H9 (cell line): ENCODE results near the gene PLA2R1. TPM values are rescaled to one million over a fixed set of nuclear protein-coding genes. Genes with fewer than 3 reads are reported as not detected.

Experiments used
- DNase-seq: peaks from one replicate; pipeline ENCODE4 v3.0.0-alpha.2; 2017
- H2AFZ ChIP-seq: one replicate; pipeline ENCODE4 v1.6.1; 2013; ENCODE audit warnings: mild to moderate bottlenecking, low read length, control low read depth, moderate library complexity
- H2AK5ac ChIP-seq: 2 replicates; pipeline ENCODE4 v1.6.1; 2013; ENCODE audit warnings: low read length, control low read depth, mixed read lengths; ENCODE audit not compliant: insufficient read length
- H2BK120ac ChIP-seq: one replicate; pipeline ENCODE4 v1.6.1; 2013; ENCODE audit warnings: low read depth, mild to moderate bottlenecking, low read length, control low read depth, inconsistent platforms; ENCODE audit not compliant: poor library complexity, severe bottlenecking
- H2BK12ac ChIP-seq: 2 replicates; pipeline ENCODE4 v1.6.1; 2013; ENCODE audit warnings: low read length, control low read depth, mixed read lengths, low read depth; ENCODE audit not compliant: insufficient read length
- H2BK15ac ChIP-seq: 2 replicates; pipeline ENCODE4 v1.6.1; 2013; ENCODE audit warnings: low read depth, low read length, control low read depth
- H2BK20ac ChIP-seq: one replicate; pipeline ENCODE4 v1.6.1; 2013; ENCODE audit warnings: low read depth, mild to moderate bottlenecking, low read length, control low read depth, inconsistent platforms; ENCODE audit not compliant: poor library complexity, severe bottlenecking
- H2BK5ac ChIP-seq: 2 replicates; pipeline ENCODE4 v1.6.1; 2013; ENCODE audit warnings: low read length, control low read depth, mixed read lengths; ENCODE audit not compliant: insufficient read length
- H3K14ac ChIP-seq: 2 replicates; pipeline ENCODE4 v1.6.1; 2013; ENCODE audit warnings: low read length, control low read depth; ENCODE audit not compliant: insufficient read depth
- H3K18ac ChIP-seq: 2 replicates; pipeline ENCODE4 v1.6.1; 2013; ENCODE audit warnings: low read depth, mild to moderate bottlenecking, mixed read lengths, low read length, control low read depth; ENCODE audit not compliant: insufficient read length
- H3K23ac ChIP-seq: 2 replicates; pipeline ENCODE4 v1.6.1; 2013; ENCODE audit warnings: low read length, control low read depth, mixed read lengths, low read depth; ENCODE audit not compliant: insufficient read length
- H3K23me2 ChIP-seq: 2 replicates; pipeline ENCODE4 v1.6.1; 2013; ENCODE audit warnings: low read depth, mild to moderate bottlenecking, mixed read lengths, low read length, control low read depth; ENCODE audit not compliant: insufficient read length, poor library complexity, severe bottlenecking
- H3K27ac ChIP-seq: 2 replicates; pipeline ENCODE4 v1.5.1; 2013; ENCODE audit warnings: low read length, control low read depth, mixed read lengths, low read depth; ENCODE audit not compliant: insufficient read length
- H3K27me3 ChIP-seq: 2 replicates; pipeline ENCODE4 v1.6.1; 2013; ENCODE audit warnings: low read length, control low read depth, inconsistent platforms; ENCODE audit not compliant: insufficient read depth
- H3K4ac ChIP-seq: 2 replicates; pipeline ENCODE4 v1.6.1; 2013; ENCODE audit warnings: low read depth, mild to moderate bottlenecking, control low read depth, inconsistent platforms, low read length, moderate library complexity
- H3K4me1 ChIP-seq: 2 replicates; pipeline ENCODE4 v1.6.1; 2013; ENCODE audit warnings: low read length, control low read depth, inconsistent platforms; ENCODE audit not compliant: insufficient read depth
- H3K4me2 ChIP-seq: 2 replicates; pipeline ENCODE4 v1.6.1; 2013; ENCODE audit warnings: low read length, control low read depth, mixed read lengths; ENCODE audit not compliant: insufficient read length, insufficient read depth
- H3K56ac ChIP-seq: 2 replicates; pipeline ENCODE4 v1.6.1; 2013; ENCODE audit warnings: low read depth, mild to moderate bottlenecking, mixed read lengths, low read length, control low read depth; ENCODE audit not compliant: insufficient read length
- H3K79me1 ChIP-seq: 2 replicates; pipeline ENCODE4 v1.6.1; 2013; ENCODE audit warnings: low read depth, mild to moderate bottlenecking, moderate library complexity, low read length, control low read depth, inconsistent platforms; ENCODE audit not compliant: insufficient read depth, poor library complexity, severe bottlenecking
- H3K79me2 ChIP-seq: 2 replicates; pipeline ENCODE4 v1.6.1; 2013; ENCODE audit warnings: low read length, control low read depth, inconsistent platforms; ENCODE audit not compliant: insufficient read depth
- H3K9ac ChIP-seq: 2 replicates; pipeline ENCODE4 v1.6.1; 2013; ENCODE audit warnings: low read length, control low read depth, mixed read lengths; ENCODE audit not compliant: insufficient read length; ENCODE audit errors: extremely low read depth
- H3K9me3 ChIP-seq: one replicate; pipeline ENCODE4 v1.6.1; 2013; ENCODE audit warnings: low read depth, low read length, inconsistent platforms; ENCODE audit not compliant: control insufficient read depth
- H3T11ph ChIP-seq: one replicate; pipeline ENCODE4 v1.6.1; 2013; ENCODE audit warnings: mild to moderate bottlenecking, low read length, control low read depth, inconsistent platforms
- H4K20me1 ChIP-seq: one replicate; pipeline ENCODE4 v1.6.1; 2013; ENCODE audit not compliant: control insufficient read depth, insufficient read length, insufficient read depth
- H4K5ac ChIP-seq: 2 replicates; pipeline ENCODE4 v1.6.1; 2013; ENCODE audit warnings: low read depth, mild to moderate bottlenecking, mixed read lengths, low read length, control low read depth; ENCODE audit not compliant: insufficient read length
- H4K8ac ChIP-seq: replicated peaks from 2 replicates; pipeline ENCODE4 v1.6.1; 2013; ENCODE audit warnings: low read length, control low read depth, mixed read lengths, low read depth; ENCODE audit not compliant: insufficient read length
- H4K91ac ChIP-seq: 2 replicates; pipeline ENCODE4 v1.6.1; 2013; ENCODE audit warnings: low read depth, mild to moderate bottlenecking, moderate library complexity, mixed read lengths, low read length, control low read depth; ENCODE audit not compliant: insufficient read length
- H3K27ac Mint-ChIP-seq, 3 experiments: 2 replicates in 2 of 3; 3 replicates in 1 of 3; pipeline ENCODE4 v1.8.0; 2020 to 2021; ENCODE audit warnings: mixed read lengths in 3 of 3, mild to moderate bottlenecking in 1 of 3, moderate library complexity in 1 of 3
- H3K27me3 Mint-ChIP-seq: 2 replicates; pipeline ENCODE4 v1.8.0; 2021; ENCODE audit warnings: low read depth, mild to moderate bottlenecking, moderate library complexity, mixed read lengths
- H3K36me3 Mint-ChIP-seq, 3 experiments: 2 replicates in 2 of 3; 3 replicates in 1 of 3; pipeline ENCODE4 v1.8.0; 2020 to 2021; ENCODE audit warnings: low read depth in 3 of 3, mixed read lengths in 3 of 3; ENCODE audit not compliant: insufficient read depth in 1 of 3
- H3K4me1 Mint-ChIP-seq, 2 experiments: 2 replicates each; pipeline ENCODE4 v1.8.0; 2020; ENCODE audit warnings: mixed read lengths in 2 of 2
- H3K4me3 Mint-ChIP-seq, 2 experiments: 2 replicates in 1 of 2; 3 replicates in 1 of 2; pipeline ENCODE4 v1.8.0; 2020 to 2021; ENCODE audit warnings: mild to moderate bottlenecking in 2 of 2, mixed read lengths in 2 of 2, moderate library complexity in 1 of 2
- H3K9me3 Mint-ChIP-seq, 2 experiments: 2 replicates in 1 of 2; 3 replicates in 1 of 2; pipeline ENCODE4 v1.8.0; 2020; ENCODE audit warnings: mild to moderate bottlenecking in 2 of 2, mixed read lengths in 2 of 2, moderate library complexity in 1 of 2
- WGBS: extraction: QIAGEN DNeasy Blood & Tissue Kit; methylation state at CpG from one replicate; pipeline ENCODE4 v1.1.7; 2013; ENCODE audit warnings: missing lambda C conversion rate, low lambda C conversion rate, mixed read lengths; ENCODE audit not compliant: insufficient read length; ENCODE audit errors: extremely low coverage; 5-methylcytosine and 5-hydroxymethylcytosine counted together
- total RNA-seq: library from RNA; stranded (reverse); gene quantifications from 2 replicates; pipeline ENCODE4 v1.2.1, GENCODE V29; 2021
- TF ChIP-seq, protein P1 (sequence below): fragments of 200-600 bp; sonication (generic); conservative IDR thresholded peaks from 3 replicates; pipeline ENCODE4 v1.8.0; 2021; ENCODE audit warnings: antibody characterized with exemption, mild to moderate bottlenecking

PLA2R1 gene
- total RNA-seq, 1 experiment from 2014 or later = 0.83 TPM

DNA sequence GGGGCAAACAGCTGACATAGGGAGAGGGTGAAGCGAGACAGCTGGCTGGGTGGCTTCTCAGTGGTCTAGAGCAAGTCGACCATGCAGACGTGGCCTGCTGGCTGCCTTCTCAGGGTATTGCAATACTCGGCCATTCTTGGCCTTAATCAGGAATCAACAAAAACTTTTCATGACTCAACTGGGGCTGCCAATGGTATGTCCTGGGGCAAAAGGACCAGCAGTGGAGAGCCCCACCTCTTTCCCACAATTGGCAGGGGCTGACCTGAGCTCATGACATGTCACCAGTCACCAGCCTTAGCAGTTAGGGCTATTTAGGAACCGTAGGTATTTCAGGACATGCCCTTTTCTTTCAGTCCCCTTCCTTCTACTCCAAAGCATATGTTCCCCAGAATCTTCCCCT lies 19.1 kb downstream of the PLA2R1 start:
- TF ChIP-seq, protein P1, sequence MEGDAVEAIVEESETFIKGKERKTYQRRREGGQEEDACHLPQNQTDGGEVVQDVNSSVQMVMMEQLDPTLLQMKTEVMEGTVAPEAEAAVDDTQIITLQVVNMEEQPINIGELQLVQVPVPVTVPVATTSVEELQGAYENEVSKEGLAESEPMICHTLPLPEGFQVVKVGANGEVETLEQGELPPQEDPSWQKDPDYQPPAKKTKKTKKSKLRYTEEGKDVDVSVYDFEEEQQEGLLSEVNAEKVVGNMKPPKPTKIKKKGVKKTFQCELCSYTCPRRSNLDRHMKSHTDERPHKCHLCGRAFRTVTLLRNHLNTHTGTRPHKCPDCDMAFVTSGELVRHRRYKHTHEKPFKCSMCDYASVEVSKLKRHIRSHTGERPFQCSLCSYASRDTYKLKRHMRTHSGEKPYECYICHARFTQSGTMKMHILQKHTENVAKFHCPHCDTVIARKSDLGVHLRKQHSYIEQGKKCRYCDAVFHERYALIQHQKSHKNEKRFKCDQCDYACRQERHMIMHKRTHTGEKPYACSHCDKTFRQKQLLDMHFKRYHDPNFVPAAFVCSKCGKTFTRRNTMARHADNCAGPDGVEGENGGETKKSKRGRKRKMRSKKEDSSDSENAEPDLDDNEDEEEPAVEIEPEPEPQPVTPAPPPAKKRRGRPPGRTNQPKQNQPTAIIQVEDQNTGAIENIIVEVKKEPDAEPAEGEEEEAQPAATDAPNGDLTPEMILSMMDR = no peak
- Histone ChIP-seq H2AFZ (no peak overlapping the region), H3T11ph (no peak overlapping the region), H3K27ac (no peak overlapping the region), H3K9ac (no peak overlapping the region), H4K91ac (no peak overlapping the region), H3K79me1 (no peaks in the 10 kb centered on the region), H4K8ac (no peak overlapping the region), H3K27me3 (no peaks in the 10 kb centered on the region), H3K4me2 (no peak overlapping the region), H3K56ac (no peak overlapping the region), H2BK120ac (no peak overlapping the region), H3K14ac (no peak overlapping the region), H3K23ac (no peak overlapping the region), H3K79me2 (no peaks in the 10 kb centered on the region), H3K9me3 (no peaks in the 10 kb centered on the region), H2BK20ac (no peak overlapping the region), H3K4ac (no peak overlapping the region), H4K5ac (no peak overlapping the region), H3K23me2 (no peaks in the 10 kb centered on the region), H4K20me1 (no peaks in the 10 kb centered on the region), H2AK5ac (no peak overlapping the region), H2BK15ac (no peak overlapping the region), H2BK5ac (no peak overlapping the region), H3K18ac (no peak overlapping the region), H3K4me1 (no peaks in the 10 kb centered on the region), H2BK12ac (no peak overlapping the region)
- no peak overlapping the region for H3K27ac Mint-ChIP-seq
- H3K4me3 Mint-ChIP-seq = no peak overlapping the region
- H3K27me3 Mint-ChIP-seq = no peaks in the 10 kb centered on the region
- no peak for DNase-seq
- WGBS = no CpG with 5 or more reads among the region's 5 CpGs
- H3K36me3 Mint-ChIP-seq = no peaks in the 10 kb centered on the region; a peak in 1 of 7 replicates
- no peaks in the 10 kb centered on the region; a peak in 1 of 5 replicates for H3K9me3 Mint-ChIP-seq
- H3K4me1 Mint-ChIP-seq = peaks cover 17 to 21% of the 10 kb centered on the region in 2 experiments
